Activated T-cell treated with anti-CD3 and anti-CD28 coated beads, Interleukin-2, amount 50 U/mL, for 72 hours (primary cell): ENCODE measurements around the gene TNNC2. TPM values are rescaled to one million over a fixed set of nuclear protein-coding genes. Genes with fewer than 3 reads are reported as not detected.
A peak's percentile ranks its signal among the peaks of the same experiment; 100 is the strongest.
"Not testable (repeated sequence)": the region's sequence is repeated elsewhere in the genome, so short reads cannot be mapped to it uniquely, and the experiment has no call there.

Experiments
- ATAC-seq, 2 donors: fragments of 150-1000 bp; cut with Tn5 transposase; replicated peaks in 1 of 2; 2 replicates each; pipeline ENCODE4 v1.10.0; 2021; ENCODE audit warnings: moderate library complexity in 2 of 2, mild to moderate bottlenecking in 1 of 2
- DNase-seq, 2 donors: peaks; one replicate each; pipeline ENCODE4 v3.0.0; 2021 to 2022; ENCODE audit warnings: mixed read lengths in 1 of 2
- H3K27ac Mint-ChIP-seq: one replicate; pipeline ENCODE4 v1.8.0; 2022; ENCODE audit warnings: mild to moderate bottlenecking, moderate library complexity, mixed read lengths
- H3K27me3 Mint-ChIP-seq: one replicate; pipeline ENCODE4 v1.8.0; 2022; ENCODE audit warnings: low read depth, mixed read lengths
- H3K36me3 Mint-ChIP-seq, 2 donors: one replicate each; pipeline ENCODE4 v1.8.0; 2022; ENCODE audit warnings: mixed read lengths in 2 of 2, mild to moderate bottlenecking in 1 of 2; ENCODE audit not compliant: insufficient read depth in 2 of 2
- H3K4me1 Mint-ChIP-seq: one replicate; pipeline ENCODE4 v1.8.0; 2022; ENCODE audit warnings: low read depth, mixed read lengths
- H3K4me3 Mint-ChIP-seq, 2 donors: one replicate each; pipeline ENCODE4 v1.8.0; 2022; ENCODE audit warnings: mild to moderate bottlenecking in 2 of 2, mixed read lengths in 2 of 2, moderate library complexity in 2 of 2
- H3K9me3 Mint-ChIP-seq, 2 donors: one replicate each; pipeline ENCODE4 v1.8.0; 2022; ENCODE audit warnings: mixed read lengths in 2 of 2
- total RNA-seq, 2 donors: library from RNA; stranded (reverse); gene quantifications; one replicate each; pipeline ENCODE4 v1.2.3, GENCODE V29; 2022

The TNNC2 gene
- total RNA-seq, 2 donors from 2014 or later = 0.49 TPM; not detected in 1

GRCh38 chr20:45810191-45810970, 16.7 kb downstream of the TNNC2 start:
- no peak overlapping the region for H3K27ac Mint-ChIP-seq
- H3K36me3 Mint-ChIP-seq = peaks cover 13 to 36% of the 10 kb centered on the region in 2 donors
- ATAC-seq = no peak
- no peaks in the 10 kb centered on the region for H3K9me3 Mint-ChIP-seq
- H3K27me3 Mint-ChIP-seq = no peaks in the 10 kb centered on the region
- H3K4me3 Mint-ChIP-seq = no peak overlapping the region
- no peak for DNase-seq
- H3K4me1 Mint-ChIP-seq = peaks cover 26% of the 10 kb centered on the region

- DNase-seq = no peak
- no peak for ATAC-seq
- no peaks in the 10 kb centered on the region for H3K9me3 Mint-ChIP-seq
- no peak overlapping the region for H3K4me3 Mint-ChIP-seq
- no peaks in the 10 kb centered on the region for H3K27me3 Mint-ChIP-seq
- H3K27ac Mint-ChIP-seq = no peak overlapping the region
- H3K36me3 Mint-ChIP-seq = peaks cover 4 to 14% of the 10 kb centered on the region in 2 donors
- H3K4me1 Mint-ChIP-seq = peaks cover 17% of the 10 kb centered on the region
Observed at GRCh38 chr20:45801851-45802250, 25.3 kb downstream of the TNNC2 start.

- H3K9me3 Mint-ChIP-seq = no peaks in the 10 kb centered on the region
- H3K27ac Mint-ChIP-seq = peak overlapping the region; percentile 43
- H3K4me1 Mint-ChIP-seq = peaks cover 29% of the 10 kb centered on the region
- ATAC-seq = peak; percentile 87
- H3K36me3 Mint-ChIP-seq = peaks cover 6 to 26% of the 10 kb centered on the region in 2 donors
- no peak overlapping the region for H3K4me3 Mint-ChIP-seq
- peak; percentile 69 to 72 for DNase-seq
- H3K27me3 Mint-ChIP-seq = no peaks in the 10 kb centered on the region
Observed at GRCh38 chr20:45798935-45799642, 28.0 kb downstream of the TNNC2 start.

- not testable (repeated sequence) for H3K9me3 Mint-ChIP-seq, H3K4me3 Mint-ChIP-seq, ATAC-seq, H3K27ac Mint-ChIP-seq, H3K27me3 Mint-ChIP-seq, DNase-seq
- Mint-ChIP-seq H3K4me1 (peaks cover 33% of the 10 kb centered on the region), H3K36me3 (peaks cover 6 to 22% of the 10 kb centered on the region in 2 donors)
Observed at GRCh38 chr20:45797955-45798354, 29.2 kb downstream of the TNNC2 start.

- ATAC-seq, H3K27me3 Mint-ChIP-seq: not testable (repeated sequence)
Observed at GRCh38 chr20:45797510-45797909, 29.6 kb downstream of the TNNC2 start.

GRCh38 chr20:45796337-45797065, 30.6 kb downstream of the TNNC2 start:
- peaks cover 6 to 22% of the 10 kb centered on the region in 2 donors for H3K36me3 Mint-ChIP-seq
- no peaks in the 10 kb centered on the region for H3K9me3 Mint-ChIP-seq
- H3K4me3 Mint-ChIP-seq = no peak overlapping the region
- H3K4me1 Mint-ChIP-seq = peaks cover 41% of the 10 kb centered on the region
- H3K27ac Mint-ChIP-seq = no peak overlapping the region
- ATAC-seq (no peak), DNase-seq (no peak)
- H3K27me3 Mint-ChIP-seq = no peaks in the 10 kb centered on the region

More at GRCh38 chr20:45797510-45797909, 29.6 kb downstream of the TNNC2 start:
- H3K4me3 Mint-ChIP-seq, H3K9me3 Mint-ChIP-seq, DNase-seq, H3K27ac Mint-ChIP-seq: not testable (repeated sequence)
- Mint-ChIP-seq H3K4me1 (peaks cover 37% of the 10 kb centered on the region), H3K36me3 (peaks cover 6 to 22% of the 10 kb centered on the region in 2 donors)

GRCh38 chr20:45792317-45793118, 34.6 kb downstream of the TNNC2 start:
- Mint-ChIP-seq H3K4me3 (peak overlapping the region; percentile 80 to 91), H3K27ac (peak overlapping the region; percentile 81), H3K36me3 (peaks cover 6 to 21% of the 10 kb centered on the region in 2 donors), H3K4me1 (peaks cover 29% of the 10 kb centered on the region), H3K27me3 (no peaks in the 10 kb centered on the region), H3K9me3 (no peaks in the 10 kb centered on the region)
- no peak for ATAC-seq
- DNase-seq = no peak

GRCh38 chr20:45788351-45788750, 38.8 kb downstream of the TNNC2 start:
- Mint-ChIP-seq H3K4me1 (peaks cover 15% of the 10 kb centered on the region), H3K4me3 (no peak overlapping the region), H3K9me3 (no peaks in the 10 kb centered on the region), H3K27ac (no peak overlapping the region), H3K36me3 (no peaks in the 10 kb centered on the region), H3K27me3 (no peaks in the 10 kb centered on the region)
- ATAC-seq (no peak), DNase-seq (no peak)

GRCh38 chr20:45783656-45784294, 43.3 kb downstream of the TNNC2 start:
- Mint-ChIP-seq H3K36me3 (no peaks in the 10 kb centered on the region), H3K4me3 (no peak overlapping the region), H3K27me3 (no peaks in the 10 kb centered on the region), H3K27ac (no peak overlapping the region), H3K9me3 (no peaks in the 10 kb centered on the region), H3K4me1 (peaks cover 12% of the 10 kb centered on the region)
- DNase-seq (no peak), ATAC-seq (no peak)

GRCh38 chr20:45782890-45783289, 44.2 kb downstream of the TNNC2 start:
- H3K9me3 Mint-ChIP-seq = no peaks in the 10 kb centered on the region
- no peaks in the 10 kb centered on the region for H3K36me3 Mint-ChIP-seq
- ATAC-seq (peak; percentile 58 to 74), DNase-seq (peak in 1 of 2 donors; percentile 25)
- H3K27me3 Mint-ChIP-seq = no peaks in the 10 kb centered on the region
- H3K4me1 Mint-ChIP-seq = peaks cover 13% of the 10 kb centered on the region
- no peak overlapping the region for H3K4me3 Mint-ChIP-seq
- H3K27ac Mint-ChIP-seq = no peak overlapping the region

GRCh38 chr20:45781391-45781931, 45.7 kb downstream of the TNNC2 start:
- Mint-ChIP-seq H3K4me1 (peaks cover 13% of the 10 kb centered on the region), H3K4me3 (no peak overlapping the region), H3K9me3 (no peaks in the 10 kb centered on the region), H3K27ac (no peak overlapping the region), H3K27me3 (no peaks in the 10 kb centered on the region), H3K36me3 (no peaks in the 10 kb centered on the region)
- ATAC-seq = no peak
- DNase-seq = no peak

GRCh38 chr20:45780159-45780558, 47.0 kb downstream of the TNNC2 start:
- no peak for ATAC-seq
- Mint-ChIP-seq H3K4me1 (peaks cover 13% of the 10 kb centered on the region), H3K27me3 (peaks cover 3% of the 10 kb centered on the region), H3K4me3 (no peak overlapping the region), H3K27ac (no peak overlapping the region), H3K36me3 (no peaks in the 10 kb centered on the region), H3K9me3 (no peaks in the 10 kb centered on the region)
- no peak for DNase-seq
